Right lobe of liver (tissue), 4 donors: Measurements from ENCODE around the gene LZTR1.

Experiments
- CTCF ChIP-seq, 4 donors: fragments of 200-600 bp in 3 of 4; fragments of 450-650 bp in 1 of 4; IDR thresholded peaks; one replicate each; pipeline versions ENCODE4 v1.5.1 to v1.8.0; 2016 to 2022; ENCODE audit warnings: antibody characterized with exemption in 4 of 4, mild to moderate bottlenecking in 2 of 4
- POLR2A ChIP-seq: fragments of 450-650 bp; IDR thresholded peaks from one replicate; pipeline ENCODE4 v1.6.1; 2017; ENCODE audit warnings: antibody characterized with exemption, mild to moderate bottlenecking
- donor health status: DM: no; HTN: no; CAD: no.
- donor health status: DM: no; HTN: no; CAD: no.
- donor health status: DM: no; HTN: yes; CAD: no.

GRCh38 chr22:20992456-20993303 is 10.6 kb downstream of the LZTR1 start:
- no peak for TF ChIP-seq POLR2A
- TF ChIP-seq CTCF (IDR thresholded peaks at IDR 0.05), result no peak
